Stimulated activated CD8-positive, alpha-beta memory T cell treated with anti-CD3 and anti-CD28 coated beads, Interleukin-15, amount 100 ng/mL, for 24 hours (primary cell): ENCODE results near the gene AKAP13.

ENCODE experiments used
- DNase-seq: peaks from one replicate; pipeline ENCODE4 v3.0.0-alpha.2; 2020; ENCODE audit warnings: low read depth

Gene AKAP13

DNA sequence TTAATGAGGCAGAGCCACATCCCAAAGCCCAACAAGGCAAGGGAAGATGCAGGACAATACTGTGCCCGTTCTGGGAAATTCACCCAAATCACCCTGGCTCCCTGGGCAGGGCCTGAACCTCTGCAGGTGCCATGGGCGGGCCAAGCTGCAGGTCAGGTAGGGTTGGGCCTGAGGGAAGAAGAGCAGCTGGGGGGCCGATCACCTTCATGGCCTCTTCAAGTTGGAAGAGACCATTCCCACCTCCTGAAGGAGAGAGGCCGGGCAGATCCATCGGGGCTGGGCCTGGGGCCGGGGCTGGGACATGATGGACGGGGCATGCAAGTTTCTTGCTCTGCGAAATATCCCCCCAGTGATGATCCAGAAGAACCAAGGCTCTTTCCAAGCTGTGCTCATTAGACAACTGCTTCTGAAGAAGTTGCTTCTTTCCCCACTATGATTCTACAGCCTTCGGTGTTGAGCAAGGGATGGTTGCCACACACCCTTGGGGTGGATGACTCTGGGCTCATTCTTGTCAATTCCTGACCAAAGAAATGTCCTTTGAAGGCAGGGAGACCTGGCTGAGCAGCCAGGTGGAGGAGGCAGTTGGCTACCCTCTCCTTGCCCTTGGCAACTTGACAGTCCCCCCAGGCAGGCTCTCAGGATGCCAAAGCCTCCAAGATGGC is 376.1 kb downstream of the AKAP13 start:
- DNase-seq, result no peak

DNA sequence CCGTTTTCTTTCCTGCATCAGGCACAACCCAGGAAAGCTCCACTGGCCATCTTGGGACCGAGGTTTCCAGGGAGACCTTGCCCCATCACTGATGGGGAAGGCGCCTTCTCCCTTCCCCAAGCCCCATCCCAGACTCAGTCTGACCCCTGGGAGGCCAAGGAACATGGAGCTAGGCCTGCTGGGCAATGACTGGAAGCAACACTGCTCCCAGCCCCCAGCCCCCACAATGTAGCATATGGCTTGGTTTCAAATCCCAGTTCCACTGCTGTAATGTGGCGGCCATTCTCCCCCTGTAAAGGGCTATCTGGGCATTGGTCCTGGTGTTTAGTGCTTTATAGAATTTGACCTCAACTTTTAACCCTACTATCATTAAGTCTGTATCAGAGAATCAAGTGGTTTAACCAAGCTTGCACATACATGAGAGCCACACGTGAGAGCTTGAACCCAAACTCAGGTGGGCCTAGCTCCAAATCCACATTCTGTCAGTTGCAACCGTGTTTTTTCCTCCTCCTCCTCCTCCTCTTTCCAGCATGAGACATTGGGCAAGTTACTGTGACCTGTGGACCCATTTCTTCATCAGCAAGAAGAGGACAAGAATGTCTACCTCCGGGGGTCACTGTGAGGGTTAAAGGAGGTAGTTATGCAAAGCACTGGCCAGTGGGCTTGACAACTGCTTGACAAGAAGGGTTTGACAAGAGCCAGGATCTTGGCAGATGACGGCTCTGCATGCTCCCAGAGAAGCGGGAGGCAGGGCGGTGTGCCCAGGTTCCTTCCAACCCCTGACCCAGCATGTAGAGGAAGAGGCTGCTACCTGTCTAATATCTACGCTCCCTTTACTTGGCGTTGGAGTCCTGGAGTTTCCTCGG is 376.9 kb downstream of the AKAP13 start:
- no peak for DNase-seq

- no peak for DNase-seq
Observed at GRCh38 chr15:85757939-85758654, 377.7 kb downstream of the AKAP13 start.

GRCh38 chr15:85758655-85758978 is 378.2 kb downstream of the AKAP13 start:
- no peak for DNase-seq

DNA sequence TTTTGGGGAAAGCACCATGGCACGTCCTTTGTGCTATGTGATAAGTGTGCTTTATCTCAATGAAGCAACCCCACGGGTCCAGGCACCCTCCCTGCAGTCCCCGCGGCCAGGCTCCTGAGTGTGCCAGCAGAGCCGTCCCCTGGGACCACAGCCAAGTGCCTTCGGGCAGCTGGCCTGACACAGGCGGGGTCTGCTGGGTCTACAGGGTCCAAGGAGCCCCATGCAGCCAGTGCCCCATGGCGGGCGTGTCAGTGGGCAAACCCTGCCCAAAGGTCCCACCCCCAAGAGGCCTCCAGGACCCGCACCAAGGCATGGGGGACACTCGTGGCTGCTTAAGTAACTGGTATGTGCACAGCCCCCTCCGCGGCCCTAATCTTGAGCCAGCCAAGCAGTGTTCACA is 379.0 kb downstream of the AKAP13 start:
- DNase-seq, result no peak

DNA sequence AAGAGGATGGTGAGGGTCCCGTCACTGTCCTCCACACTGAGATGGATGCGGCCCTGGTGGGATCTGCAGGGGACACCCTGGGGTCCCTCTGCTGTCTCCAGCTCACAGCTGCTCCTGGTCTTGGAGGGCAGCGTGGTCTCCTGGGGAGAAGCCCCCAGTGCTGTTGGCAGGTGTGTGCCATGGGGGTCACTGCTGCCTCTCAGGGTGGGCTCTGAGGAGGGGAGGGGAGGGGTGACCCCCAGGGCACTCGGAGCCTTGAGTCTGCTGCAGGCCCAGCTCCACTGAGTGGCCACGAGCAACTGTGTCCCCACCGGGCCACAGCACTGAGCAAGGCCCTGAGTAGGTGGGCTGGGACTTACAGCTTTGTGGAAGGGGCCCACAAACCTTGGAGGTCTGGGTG is 379.6 kb downstream of the AKAP13 start:
- no peak for DNase-seq

DNA sequence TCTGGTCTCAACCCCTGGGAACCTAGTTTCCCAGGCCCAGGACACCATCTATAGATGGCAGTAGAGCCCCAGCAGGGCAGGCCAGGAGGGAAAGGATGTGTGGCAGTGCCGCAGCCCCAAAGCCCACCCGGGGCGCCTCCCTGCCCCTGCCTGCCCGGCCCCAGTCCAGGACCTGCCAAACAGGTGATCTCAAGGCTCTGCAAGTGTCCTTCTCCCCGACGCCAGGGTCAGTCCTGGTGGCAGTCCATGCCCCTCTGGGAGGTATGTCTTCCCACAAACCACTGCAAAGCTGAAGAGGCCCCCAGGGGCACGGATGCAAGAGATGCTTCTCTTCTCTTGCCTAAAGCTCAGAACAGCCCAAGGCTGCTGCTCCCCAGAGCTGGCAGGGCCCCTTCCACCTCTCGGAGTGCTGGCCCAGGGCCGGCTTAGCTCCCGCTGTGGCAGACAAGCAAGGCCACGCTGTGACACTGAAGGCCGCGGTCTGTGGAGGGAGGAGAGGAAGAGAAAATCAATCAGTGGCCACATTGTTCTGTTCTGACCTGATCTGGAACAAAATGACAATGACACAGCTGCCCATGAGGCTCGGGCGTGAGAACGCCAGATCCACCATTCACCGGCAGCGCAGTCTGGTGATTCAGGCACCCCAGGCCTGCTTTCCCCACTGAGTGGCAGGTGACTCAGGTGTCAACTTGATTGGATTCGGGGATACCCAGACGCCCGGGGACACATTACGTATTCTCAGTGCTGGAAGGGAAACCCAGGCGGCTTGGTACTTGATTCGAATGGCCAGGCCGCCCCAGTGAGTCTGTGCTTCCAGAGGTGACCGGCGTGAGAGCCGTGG is 380.3 kb downstream of the AKAP13 start:
- no peak for DNase-seq

GRCh38 chr15:85761635-85762034 is 381.2 kb downstream of the AKAP13 start:
- DNase-seq, result no peak

DNA sequence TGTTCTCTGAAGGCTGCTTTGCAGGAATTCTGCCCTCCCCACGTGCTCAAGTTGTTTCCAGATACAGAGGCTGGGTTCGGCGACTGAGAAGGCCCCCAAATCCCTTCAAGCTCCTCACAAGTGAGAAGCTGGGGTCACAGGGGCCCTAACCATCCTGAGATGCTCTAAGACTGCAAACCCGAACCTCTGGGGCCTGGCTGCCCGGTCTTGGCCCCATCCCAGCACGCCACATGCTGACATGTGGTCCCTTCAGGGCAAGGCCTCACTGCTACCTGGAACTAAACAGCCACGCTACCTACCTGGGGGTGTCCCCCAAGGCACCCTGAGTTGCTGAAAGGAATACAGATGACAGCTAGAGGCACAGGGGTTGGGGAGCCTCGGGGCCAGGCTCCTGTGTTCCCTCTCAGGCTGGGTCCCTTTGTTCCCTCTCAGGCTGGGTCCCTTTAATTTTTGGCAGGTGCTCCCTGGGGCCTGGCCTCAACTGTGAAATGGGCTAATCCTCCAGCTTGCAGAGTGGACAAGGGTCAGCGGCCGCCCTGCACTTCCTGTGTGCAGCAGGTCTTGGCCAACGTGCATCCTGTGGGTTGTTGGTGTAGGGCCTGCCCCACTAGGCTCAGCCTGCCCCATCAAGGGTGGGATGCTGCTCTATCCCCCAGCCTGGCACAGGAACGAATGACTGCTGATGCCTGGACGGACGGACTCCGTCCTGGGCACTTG is 381.8 kb downstream of the AKAP13 start:
- DNase-seq, result no peak

GRCh38 chr15:85762756-85763127 is 382.3 kb downstream of the AKAP13 start:
- DNase-seq, result no peak

DNA sequence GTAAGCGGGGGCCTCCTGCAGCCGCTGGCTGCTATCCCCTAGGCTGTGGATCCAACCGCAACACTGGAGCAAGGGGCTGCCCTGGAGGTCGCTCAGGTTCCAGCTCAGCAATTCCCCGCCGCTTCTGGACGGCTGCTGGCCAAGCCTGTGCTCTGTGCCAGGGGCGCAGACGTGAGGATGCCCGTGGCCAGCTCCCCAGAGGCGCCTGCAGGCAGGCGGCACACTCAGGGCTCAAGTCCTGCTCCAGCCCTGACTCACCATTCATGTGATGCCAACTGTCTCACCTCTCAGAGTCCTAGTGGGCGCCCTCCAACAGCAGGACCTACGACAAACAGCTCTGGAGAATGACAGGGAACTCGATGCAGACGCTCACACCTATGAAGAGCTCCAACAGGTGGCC is 382.8 kb downstream of the AKAP13 start:
- no peak for DNase-seq

DNA sequence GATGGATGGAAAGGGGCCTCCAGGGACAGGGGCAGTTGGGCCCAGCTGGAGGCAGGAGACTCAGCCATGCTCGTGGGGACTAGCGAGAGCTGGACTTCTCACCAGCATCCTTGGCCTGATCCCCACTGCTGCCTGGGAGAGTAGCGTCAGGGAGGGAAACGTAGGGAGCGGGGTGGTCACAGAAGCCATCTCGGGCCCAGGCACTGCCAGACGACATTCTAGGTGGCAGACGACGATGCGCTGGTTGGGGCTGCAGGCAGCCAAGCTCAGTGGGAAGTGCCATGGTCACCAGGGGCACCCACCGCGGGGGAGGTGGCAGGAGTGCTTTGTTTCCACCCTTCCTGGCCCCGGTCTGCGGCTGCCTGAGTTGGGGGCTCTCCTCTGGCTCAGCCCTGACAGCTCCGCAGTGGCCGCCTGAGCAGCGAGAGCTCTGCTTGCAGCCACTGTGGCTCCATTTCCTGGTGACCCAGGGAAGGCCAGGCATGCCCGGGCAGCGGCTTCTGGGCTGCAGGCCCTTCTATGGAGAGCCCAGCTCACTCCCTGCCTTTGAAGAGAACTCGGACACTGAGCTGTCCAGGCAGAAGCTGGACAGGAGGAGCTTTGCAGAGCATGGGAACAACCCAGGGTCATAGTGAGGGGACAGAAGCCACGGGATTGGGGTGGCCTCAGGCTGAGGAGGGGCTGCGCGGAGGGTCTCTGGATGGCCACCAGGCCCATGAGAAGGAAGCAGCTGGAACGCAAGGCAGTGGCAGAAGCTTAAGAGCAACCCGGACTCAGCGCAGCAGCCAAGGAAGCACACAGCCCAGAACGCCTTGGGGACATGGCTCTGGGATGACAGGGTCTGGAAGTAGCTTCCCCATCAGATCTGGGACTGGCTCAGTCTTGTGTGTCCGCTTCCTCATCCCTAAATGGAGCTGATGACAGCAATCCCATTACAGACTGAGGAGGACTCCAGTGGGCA is 383.6 kb downstream of the AKAP13 start:
- DNase-seq, result no peak

GRCh38 chr15:85764649-85765277 is 384.4 kb downstream of the AKAP13 start:
- DNase-seq, result no peak

- no peak for DNase-seq
Observed at GRCh38 chr15:85766001-85766831, 385.8 kb downstream of the AKAP13 start.

- no peak for DNase-seq
Observed at GRCh38 chr15:85767785-85768529, 387.6 kb downstream of the AKAP13 start.

DNA sequence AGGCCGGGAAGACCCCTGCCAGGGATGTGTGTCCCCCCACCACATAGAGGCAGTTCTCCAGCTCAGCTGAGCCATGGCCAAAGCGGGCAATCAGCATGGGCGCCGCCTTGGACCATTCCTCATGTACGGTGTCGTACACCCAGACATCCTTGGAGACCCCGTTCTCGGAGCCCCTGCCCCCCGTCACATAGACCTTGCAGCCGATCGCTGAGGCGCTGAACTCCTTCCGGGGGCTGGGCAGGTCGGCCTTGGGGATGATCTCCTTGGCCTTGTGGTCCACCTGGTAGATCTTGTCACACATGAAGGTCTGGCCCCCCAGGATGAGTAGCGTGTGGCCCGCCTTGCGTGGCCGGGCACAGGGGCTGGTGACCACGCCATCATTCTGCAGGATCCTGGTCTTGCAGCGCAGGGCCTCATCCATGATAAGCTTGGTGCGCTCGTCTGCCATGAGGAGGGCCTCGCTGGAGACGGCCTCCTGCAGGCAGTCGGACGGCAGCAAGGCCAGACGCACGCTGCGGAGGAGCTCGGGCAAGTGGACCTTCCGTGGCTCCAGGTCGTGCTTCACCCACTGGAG is 388.3 kb downstream of the AKAP13 start:
- DNase-seq, result no peak

DNA sequence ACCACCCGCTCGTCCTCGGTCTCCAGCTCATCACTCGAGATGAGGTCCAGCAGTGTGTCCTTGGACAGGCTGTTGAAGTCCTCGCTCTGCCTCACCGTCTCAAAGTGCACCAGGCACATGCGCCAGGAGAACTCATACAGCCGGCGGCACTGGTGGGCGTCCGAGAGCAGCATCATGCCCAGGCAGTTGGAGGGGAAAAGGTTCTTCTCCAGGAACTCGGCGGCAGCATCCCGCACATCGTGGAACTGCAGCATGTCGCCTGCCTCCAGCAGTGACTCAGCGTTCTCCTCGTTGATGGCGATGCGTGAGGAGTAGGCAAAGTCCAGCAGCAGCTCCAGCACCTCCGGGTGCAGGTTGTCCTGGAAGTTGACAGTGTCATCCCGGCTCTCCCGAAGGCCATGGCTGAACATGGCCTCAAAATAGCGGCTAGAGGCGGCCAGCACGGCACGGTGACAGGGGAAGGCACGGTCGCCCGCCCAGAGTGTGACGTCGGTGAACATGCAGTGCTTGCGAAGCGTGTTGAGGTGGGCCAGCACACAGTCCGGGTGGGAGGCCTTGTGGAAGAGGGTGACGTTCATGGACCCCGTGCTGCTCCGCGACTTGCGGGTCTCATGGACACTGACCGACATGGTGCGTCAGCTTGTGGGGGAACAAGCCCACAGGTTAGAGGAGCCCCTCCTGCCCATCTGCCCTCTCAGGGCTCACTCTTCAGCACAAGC is 388.9 kb downstream of the AKAP13 start:
- no peak for DNase-seq
